Omental fat pad (tissue), 4 donors: ENCODE data around the gene SUDS3. TPM values are rescaled to one million over a fixed set of nuclear protein-coding genes. Genes with fewer than 3 reads are reported as not detected.

Experiments
- ATAC-seq: fragments of 150-250 bp; one replicate; pipeline ENCODE4 v1.9.1; 2016; ENCODE audit warnings: mild to moderate bottlenecking, moderate library complexity; ENCODE audit not compliant: low FRiP score
- DNase-seq: peaks from one replicate; pipeline ENCODE4 v3.0.0-alpha.2; 2019; ENCODE audit warnings: low spot score
- total RNA-seq, 4 donors: library from RNA; depleted of rRNA; stranded (reverse); fragments of >200 nt; gene quantifications; one replicate each; pipeline ENCODE4 v1.1.0, GENCODE V29; 2016
- TF ChIP-seq, protein P1 (sequence below), 3 donors: fragments of 450-650 bp; IDR thresholded peaks; one replicate each; pipeline ENCODE4 v1.5.1; 2016 to 2017; ENCODE audit warnings: antibody characterized with exemption in 3 of 3, mild to moderate bottlenecking in 3 of 3, moderate library complexity in 2 of 3

Gene SUDS3, protein sequence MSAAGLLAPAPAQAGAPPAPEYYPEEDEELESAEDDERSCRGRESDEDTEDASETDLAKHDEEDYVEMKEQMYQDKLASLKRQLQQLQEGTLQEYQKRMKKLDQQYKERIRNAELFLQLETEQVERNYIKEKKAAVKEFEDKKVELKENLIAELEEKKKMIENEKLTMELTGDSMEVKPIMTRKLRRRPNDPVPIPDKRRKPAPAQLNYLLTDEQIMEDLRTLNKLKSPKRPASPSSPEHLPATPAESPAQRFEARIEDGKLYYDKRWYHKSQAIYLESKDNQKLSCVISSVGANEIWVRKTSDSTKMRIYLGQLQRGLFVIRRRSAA
- 10 to 100 TPM; 27.7 to 45.6 (median 29.6) TPM for total RNA-seq

DNA sequence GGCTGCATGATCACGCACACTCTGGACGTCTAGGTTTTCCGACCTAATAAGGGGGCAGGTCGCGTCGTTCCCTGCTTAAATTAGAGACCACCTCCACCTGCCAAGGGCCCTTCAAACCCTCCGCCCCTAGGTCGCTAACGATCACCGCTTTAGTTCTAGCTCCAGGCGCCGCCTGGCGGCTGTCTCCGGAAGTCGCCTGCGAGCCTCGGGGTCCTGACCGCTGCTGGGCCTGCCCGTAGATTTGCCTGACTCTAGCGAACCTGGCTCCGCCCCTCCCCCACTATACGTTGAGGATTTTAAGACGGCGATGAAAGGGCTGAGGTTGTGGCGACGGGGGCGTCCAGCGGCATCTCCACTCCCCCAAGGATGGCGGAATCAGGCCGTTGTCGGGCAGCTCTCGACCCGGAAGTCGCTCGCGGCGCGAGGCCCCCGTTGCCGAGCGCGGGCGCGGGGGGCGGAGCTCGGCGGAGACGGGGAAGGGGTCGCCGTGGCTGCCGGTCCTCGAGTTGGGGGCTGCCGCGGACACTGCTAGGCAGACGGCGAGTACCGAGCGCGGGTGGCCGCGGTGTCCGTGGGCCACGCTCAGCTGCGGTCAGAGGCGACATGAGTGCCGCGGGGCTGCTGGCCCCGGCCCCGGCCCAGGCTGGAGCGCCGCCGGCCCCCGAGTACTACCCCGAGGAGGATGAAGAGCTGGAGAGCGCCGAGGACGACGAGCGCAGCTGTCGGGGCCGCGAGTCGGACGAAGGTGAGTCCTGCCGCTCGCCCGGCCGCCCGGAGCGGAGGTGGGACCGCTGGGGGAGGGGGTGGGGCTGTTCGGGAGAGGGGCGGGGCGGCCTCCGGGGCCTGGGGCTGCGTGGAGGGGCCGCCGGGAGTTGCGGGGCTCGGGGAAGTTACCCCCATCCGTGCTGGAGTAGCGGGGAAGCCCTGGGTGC, at the start of gene SUDS3:
Gene SUDS3, plus strand, starts transcription at position 467 of the 932 bp plus-strand sequence. Its CDS starts 137 bp downstream, at position 604.
- DNase-seq (peak; percentile 92), ATAC-seq (peak; percentile 53)
- TF ChIP-seq, protein P1, sequence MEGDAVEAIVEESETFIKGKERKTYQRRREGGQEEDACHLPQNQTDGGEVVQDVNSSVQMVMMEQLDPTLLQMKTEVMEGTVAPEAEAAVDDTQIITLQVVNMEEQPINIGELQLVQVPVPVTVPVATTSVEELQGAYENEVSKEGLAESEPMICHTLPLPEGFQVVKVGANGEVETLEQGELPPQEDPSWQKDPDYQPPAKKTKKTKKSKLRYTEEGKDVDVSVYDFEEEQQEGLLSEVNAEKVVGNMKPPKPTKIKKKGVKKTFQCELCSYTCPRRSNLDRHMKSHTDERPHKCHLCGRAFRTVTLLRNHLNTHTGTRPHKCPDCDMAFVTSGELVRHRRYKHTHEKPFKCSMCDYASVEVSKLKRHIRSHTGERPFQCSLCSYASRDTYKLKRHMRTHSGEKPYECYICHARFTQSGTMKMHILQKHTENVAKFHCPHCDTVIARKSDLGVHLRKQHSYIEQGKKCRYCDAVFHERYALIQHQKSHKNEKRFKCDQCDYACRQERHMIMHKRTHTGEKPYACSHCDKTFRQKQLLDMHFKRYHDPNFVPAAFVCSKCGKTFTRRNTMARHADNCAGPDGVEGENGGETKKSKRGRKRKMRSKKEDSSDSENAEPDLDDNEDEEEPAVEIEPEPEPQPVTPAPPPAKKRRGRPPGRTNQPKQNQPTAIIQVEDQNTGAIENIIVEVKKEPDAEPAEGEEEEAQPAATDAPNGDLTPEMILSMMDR (IDR thresholded peaks at IDR 0.05): peak in 2 of 3 donors; percentile 96 to 98

DNA sequence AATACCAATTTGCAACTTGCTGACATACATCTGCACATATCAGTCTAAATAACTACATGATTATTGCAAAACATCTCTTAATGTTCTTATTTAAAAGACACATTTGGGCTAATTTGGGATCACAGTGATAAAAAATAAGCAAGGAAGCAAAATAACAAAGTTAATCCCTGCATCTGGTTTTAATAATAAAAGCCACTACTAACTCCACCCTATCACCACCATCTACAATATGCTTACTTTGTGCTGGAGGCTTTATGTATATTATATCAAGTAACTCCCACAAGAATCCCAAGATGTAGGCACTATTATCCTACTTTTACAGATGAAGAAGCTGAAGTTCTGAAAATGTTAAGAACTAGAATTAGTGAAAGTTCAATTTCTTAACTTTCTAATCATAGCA, 49.4 kb upstream of the SUDS3 start:
- ATAC-seq (no peak), DNase-seq (no peak)
- TF ChIP-seq, protein P1 (IDR thresholded peaks at IDR 0.05): no peak

DNA sequence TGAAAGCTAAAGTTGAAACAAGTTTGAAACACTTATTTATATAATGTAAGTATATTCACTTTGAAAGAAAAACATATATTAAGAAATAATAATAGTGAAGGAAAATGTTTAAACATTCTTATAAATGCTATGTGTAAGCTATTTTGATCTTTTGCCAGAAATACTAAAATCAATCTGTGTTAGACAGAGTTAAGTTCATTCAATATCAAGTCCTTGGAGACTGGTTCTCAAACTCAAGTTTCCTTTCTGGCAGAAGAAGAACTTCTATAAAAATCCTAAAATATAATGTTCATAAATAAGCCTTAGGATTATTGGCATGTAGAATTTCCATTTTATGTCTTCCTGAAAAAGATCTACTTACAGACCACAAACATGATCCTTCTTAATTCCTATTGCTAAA, 49.0 kb upstream of the SUDS3 start:
- ATAC-seq (no peak), DNase-seq (no peak)
- TF ChIP-seq, protein P1 (IDR thresholded peaks at IDR 0.05): no peak

DNA sequence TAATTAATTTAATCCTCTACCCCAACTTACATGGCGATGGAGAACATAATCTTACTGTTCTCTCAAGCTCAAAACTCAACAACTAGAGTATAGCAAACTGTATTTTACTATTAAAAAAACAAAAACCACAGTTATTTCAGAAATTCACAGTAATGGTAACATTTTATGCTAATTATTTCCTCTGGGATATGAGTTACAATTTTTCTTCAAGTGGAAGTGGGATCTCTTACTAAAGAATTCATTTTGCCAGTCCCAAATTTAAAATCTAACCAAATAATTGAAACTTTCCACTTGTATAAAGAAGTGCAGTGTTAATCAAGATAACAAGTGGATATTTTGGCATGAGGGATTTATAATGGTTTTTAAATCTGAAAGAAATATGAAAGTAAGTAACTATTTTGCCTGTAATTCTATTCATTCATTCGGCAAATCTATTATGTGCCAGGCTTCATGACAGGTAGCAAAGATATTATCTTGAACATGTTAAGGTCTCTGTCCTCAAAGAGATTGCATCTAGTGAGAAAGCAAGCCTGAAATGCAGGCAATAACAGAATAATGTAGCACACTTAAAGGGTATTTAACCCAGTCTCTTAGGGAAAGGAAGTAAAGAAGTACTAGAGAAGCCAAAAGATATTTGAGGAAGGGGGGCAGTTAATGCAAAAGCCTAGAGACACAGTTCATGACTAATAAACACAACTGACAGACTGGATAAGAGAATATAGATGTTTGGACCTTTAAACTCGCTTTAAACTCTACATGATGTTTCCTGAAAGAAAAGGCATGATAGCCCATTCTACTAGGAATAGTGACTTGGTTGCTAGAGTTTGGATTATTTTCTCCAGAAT, 47.6 kb upstream of the SUDS3 start:
- no peak for ATAC-seq
- TF ChIP-seq, protein P1 (IDR thresholded peaks at IDR 0.05): no peak
- DNase-seq: no peak

DNA sequence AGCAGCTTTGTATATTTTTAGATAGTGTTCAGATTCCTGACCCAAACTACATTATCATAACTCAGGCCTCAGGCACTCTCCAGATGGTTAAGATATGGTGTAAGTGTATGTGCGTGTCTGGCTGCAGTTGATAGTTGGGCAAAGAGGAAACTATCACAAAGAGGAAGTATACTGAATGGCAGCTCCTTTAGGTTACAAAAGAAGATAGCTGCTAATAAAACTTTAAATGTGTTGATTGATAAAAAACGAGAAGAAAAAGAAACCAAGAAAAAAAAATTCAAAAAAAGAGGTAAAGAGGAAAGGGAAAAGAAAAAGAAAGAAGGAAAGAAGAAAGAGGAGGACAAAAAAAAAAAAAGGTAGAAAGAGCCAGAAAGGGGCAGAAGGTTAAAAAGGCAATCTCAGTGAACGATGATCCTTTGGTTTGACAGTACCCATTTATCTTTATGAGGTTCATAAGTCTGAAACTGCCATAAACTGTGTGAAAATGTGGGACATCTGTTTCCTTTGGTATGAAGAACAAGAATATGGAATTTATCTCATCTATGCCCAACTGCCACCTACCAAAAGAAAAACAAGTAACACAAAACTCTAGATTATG, 45.8 kb upstream of the SUDS3 start:
- ATAC-seq (no peak), DNase-seq (no peak)
- TF ChIP-seq, protein P1 (IDR thresholded peaks at IDR 0.05): no peak

DNA sequence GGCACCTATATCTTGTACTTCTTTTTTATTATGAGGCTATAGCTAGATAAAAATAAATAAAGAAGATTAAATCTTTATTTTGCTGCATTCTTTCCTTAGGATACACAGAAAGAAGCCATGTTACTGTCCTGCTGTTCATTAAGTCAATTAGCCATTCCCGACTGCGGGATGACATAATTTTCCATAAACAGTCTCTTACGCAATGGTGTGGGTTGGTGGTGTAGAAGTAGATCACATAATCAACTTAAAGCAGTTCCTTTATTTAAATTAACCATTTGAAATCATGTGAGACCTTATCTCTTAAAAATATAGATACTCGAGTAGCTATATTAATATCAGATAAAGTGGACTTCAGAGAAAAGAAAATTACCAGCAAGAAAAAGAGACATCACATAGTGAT, 43.8 kb upstream of the SUDS3 start:
- TF ChIP-seq, protein P1 (IDR thresholded peaks at IDR 0.05): no peak
- ATAC-seq (no peak), DNase-seq (no peak)
